HTERT RPE-1 (cell line): ENCODE results near the gene SLMAP.

Experiments
- in situ Hi-C: fragments of 300-500 bp; cut with MboI; formaldehyde crosslinking; loops from 4 replicates; pipeline ENCODE4 v1.14.3; 2020; ENCODE audit warnings: low sequenced_read_pairs

The SLMAP gene

GRCh38 chr3:57755741-57756527 is at the start of gene SLMAP:
TSS of gene SLMAP (plus strand) at chr3:57756309. CDS start at chr3:57757652, 1,343 bp downstream.
- in situ Hi-C loops = no loop called here

DNA sequence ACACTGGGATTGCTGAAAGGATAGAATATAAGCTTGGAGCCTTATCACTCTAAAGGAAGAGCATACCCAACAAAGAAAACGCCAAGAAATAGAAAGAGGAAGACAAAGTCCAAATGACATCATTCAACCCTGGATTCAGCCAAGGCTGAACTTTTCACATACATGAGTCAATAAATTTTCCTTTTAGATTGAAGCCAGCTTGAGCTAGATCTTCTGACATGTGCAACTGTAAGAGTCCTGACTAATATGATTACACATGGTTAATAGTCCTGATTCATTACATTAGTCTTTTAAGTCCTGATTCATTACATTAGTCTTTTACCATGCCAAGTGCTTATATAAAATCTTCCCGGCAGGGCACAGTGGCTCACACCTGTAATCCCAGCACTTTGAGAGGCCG is 49.6 kb upstream of the SLMAP start:
- in situ Hi-C loops = no loop called here

GRCh38 chr3:57709031-57709430 is 47.1 kb upstream of the SLMAP start:
- in situ Hi-C loops = no loop called here

- in situ Hi-C loops = no loop called here
Observed at GRCh38 chr3:57709559-57709958, 46.5 kb upstream of the SLMAP start.

GRCh38 chr3:57715686-57716085 is 40.4 kb upstream of the SLMAP start:
- in situ Hi-C loops = no loop called here

GRCh38 chr3:57717205-57717868 is 38.8 kb upstream of the SLMAP start:
- in situ Hi-C loops = no loop called here

GRCh38 chr3:57718118-57718517 is 38.0 kb upstream of the SLMAP start:
- in situ Hi-C loops = no loop called here

- in situ Hi-C loops = no loop called here
Observed at GRCh38 chr3:57726397-57726796, 29.7 kb upstream of the SLMAP start.

- in situ Hi-C loops = no loop called here
Observed at GRCh38 chr3:57727106-57727505, 29.0 kb upstream of the SLMAP start.

- in situ Hi-C loops = no loop called here
Observed at GRCh38 chr3:57729334-57730045, 26.6 kb upstream of the SLMAP start.

DNA sequence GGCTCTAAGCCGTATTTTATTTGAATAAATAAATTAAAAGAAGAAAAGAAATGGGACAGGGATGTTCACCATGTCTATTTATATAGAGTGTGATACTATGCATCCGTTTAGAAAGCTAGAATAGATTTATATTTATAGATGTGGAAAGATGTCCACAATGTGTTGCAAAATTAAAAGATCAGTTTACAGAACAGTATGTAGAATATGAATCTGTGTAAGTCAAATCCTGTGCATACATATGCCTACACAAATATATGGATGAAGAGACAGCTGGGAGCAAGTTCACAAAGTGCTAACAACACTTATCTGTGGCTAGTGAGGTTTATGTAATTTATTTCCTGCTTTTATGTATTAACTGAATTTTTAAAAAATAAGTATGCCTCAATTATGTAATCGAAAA is 25.4 kb upstream of the SLMAP start:
- in situ Hi-C loops = no loop called here

GRCh38 chr3:57731311-57731710 is 24.8 kb upstream of the SLMAP start:
- in situ Hi-C loops = no loop called here

GRCh38 chr3:57733790-57734189 is 22.3 kb upstream of the SLMAP start:
- in situ Hi-C loops = no loop called here

- in situ Hi-C loops = no loop called here
Observed at GRCh38 chr3:57735405-57735804, 20.7 kb upstream of the SLMAP start.

DNA sequence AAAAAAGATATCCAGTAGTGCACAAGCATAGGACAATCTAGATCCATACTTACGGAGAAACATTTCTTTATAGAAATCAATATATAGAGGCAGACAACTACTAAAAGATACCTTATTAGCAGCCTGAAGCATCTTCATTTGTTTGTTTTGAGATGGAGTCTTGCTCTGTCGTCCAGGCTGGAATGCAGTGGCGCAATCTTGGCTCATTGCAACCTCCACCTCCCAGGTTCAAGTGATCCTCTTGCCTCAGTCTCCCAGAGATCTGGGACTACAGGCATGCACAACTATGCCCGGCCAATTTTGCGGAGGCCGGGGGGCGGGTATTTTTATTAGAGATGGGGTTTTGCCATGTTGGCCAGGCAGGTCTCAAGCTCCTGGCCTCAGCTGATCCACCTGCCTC is 18.3 kb upstream of the SLMAP start:
- in situ Hi-C loops = no loop called here

DNA sequence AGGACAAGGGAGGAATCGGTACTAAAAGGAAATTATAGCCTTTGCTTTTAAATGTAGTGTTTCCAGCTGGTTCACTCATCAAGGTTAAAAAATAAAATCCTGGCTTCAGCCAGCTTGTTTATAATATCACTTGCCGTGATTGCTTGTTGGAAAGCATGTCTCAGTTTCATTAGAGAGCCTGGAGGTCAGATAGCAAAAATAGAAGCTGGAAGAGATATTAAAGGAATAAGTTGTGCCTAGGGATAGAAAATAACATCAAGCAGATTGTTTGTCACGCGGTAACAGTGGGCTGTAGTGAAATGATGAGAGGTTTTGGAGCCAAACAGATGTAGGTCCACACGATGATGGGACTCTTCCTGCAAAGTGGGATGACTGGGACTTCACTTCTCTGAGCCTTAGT is 17.7 kb upstream of the SLMAP start:
- in situ Hi-C loops = no loop called here

DNA sequence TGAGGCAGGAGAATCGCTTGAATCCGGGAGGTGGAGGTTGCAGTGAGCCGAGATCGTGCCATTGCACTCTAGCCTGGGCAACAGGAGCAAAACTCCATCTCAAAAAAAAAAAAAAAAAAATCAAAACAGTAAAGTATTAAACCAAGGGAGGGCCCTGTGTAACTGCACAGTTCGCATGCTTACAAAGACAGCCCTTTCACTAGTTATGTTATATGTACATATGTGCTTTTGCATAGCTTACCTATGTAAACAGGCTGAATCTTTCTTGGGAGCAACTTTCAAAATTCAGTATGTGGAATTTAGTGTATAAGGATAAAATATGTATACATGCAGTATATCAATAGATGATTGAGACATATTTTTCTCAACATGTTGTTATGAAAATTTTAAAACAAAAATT is 16.1 kb upstream of the SLMAP start:
- in situ Hi-C loops = no loop called here

DNA sequence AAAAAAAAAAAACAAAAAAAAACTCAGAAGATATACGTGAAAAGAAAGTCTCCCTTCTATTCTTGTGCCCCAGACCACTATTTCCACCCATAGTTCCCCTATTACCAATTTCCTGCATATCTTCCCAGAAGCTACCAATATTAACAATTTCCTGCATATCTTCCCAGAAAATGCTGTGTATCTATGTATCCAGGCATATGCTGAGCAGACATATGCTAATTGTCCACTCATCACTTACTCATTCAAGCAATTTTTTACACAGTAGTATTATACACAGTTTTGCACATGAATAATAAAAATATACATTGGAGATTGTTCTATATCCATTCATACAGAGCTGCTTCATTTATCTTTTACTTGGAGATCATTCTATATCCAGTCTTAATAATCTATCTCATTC is 12.6 kb upstream of the SLMAP start:
- in situ Hi-C loops = no loop called here

DNA sequence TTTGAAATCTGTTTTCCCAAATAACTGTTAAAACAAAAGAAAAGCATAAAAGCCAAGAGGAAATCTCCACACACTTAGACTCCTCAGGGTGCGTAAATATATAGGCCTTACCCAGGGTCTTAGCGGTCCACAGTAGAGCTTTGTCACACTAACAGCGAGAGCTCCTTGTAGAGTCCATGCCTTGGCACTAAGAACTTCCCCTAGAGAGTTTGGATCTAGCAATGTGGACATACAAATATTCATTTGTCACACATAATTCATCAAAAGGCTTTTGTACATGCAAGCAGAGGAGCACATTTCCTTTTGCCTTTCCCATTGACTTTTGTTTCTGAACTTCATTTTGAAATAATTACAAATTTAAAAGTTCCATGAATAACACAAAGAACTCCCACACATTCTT is 11.0 kb upstream of the SLMAP start:
- in situ Hi-C loops = no loop called here

DNA sequence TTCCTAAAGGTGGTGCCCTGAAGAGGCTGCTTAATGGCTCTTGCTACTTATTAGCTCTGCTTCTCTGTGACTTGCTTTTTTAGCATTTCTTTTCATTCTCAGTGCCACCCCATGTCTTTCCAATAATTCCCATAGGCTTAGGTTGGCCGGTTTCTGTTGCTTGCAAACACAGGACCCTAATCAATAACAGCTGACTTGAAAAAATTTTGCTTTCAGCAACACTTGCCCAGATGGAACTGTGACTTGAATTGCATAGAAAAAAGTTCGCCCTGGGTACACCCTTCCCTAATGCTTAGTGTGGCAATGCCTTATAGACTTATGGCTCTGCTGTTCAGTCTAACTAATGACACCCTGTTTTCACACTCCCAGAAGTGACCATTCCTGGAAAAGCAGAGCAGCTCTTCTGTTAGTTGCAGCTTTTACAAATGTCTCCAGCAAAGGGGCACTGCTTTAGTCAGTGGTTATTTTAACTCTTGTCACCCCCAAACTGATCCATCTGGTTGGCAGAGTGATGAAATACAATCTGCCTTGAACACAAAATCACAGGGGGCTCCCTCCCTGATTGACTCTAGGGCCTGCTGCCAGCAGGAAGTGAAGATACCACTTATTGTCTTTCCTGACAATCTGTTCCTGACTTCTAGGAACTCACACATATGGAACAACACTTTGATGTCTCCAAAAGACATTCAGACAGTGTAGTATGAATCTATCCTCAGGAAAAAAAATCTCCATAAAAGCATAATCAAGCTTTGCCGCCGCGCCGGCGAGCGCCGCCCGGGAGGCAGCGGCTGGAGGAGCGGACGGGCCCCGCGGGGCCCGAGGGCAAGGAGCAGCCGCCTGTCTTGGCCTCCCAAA is 9.7 kb upstream of the SLMAP start:
- in situ Hi-C loops = no loop called here

GRCh38 chr3:57749542-57749941 is 6.6 kb upstream of the SLMAP start:
- in situ Hi-C loops = no loop called here
